Mesenchymal stem cell (in vitro differentiated cells and primary cell): Measurements from ENCODE around the gene MIAT.

Source experiments
- DNase-seq: peaks from one replicate; pipeline ENCODE4 v3.0.0-alpha.2; 2013
- H2AFZ ChIP-seq: one replicate; pipeline ENCODE4 v1.6.1; 2013; ENCODE audit warnings: low read depth, mild to moderate bottlenecking, control low read depth, inconsistent platforms, low read length, moderate library complexity
- H2AK5ac ChIP-seq: 2 replicates; pipeline ENCODE4 v1.6.1; 2013; ENCODE audit warnings: low read length, moderate library complexity, mild to moderate bottlenecking, inconsistent platforms; ENCODE audit not compliant: severe bottlenecking
- H2BK120ac ChIP-seq: one replicate; pipeline ENCODE4 v1.6.1; 2013; ENCODE audit warnings: low read depth, mild to moderate bottlenecking, inconsistent platforms, low read length, moderate library complexity
- H2BK12ac ChIP-seq, 2 experiments: one replicate each; pipeline ENCODE4 v1.6.1; 2013; ENCODE audit warnings: inconsistent platforms in 2 of 2, low read length in 2 of 2, mild to moderate bottlenecking in 2 of 2, moderate library complexity in 2 of 2, control low read depth in 1 of 2
- H2BK15ac ChIP-seq: one replicate; pipeline ENCODE4 v1.6.1; 2013; ENCODE audit warnings: mild to moderate bottlenecking, low read depth, inconsistent platforms; ENCODE audit not compliant: poor library complexity, severe bottlenecking
- H2BK5ac ChIP-seq: 2 replicates; pipeline ENCODE4 v1.6.1; 2013; ENCODE audit warnings: low read depth, mild to moderate bottlenecking, low read length, control low read depth, inconsistent platforms; ENCODE audit not compliant: poor library complexity, severe bottlenecking
- H3K14ac ChIP-seq, 2 experiments: one replicate each; pipeline ENCODE4 v1.6.1; 2013; ENCODE audit warnings: inconsistent platforms in 2 of 2, low read length in 2 of 2, control low read depth in 1 of 2, mild to moderate bottlenecking in 1 of 2, moderate library complexity in 1 of 2
- H3K18ac ChIP-seq, 2 experiments: one replicate each; pipeline ENCODE4 v1.6.1; 2013; ENCODE audit warnings: inconsistent platforms in 2 of 2, low read length in 2 of 2, control low read depth in 1 of 2, low read depth in 1 of 2, mild to moderate bottlenecking in 1 of 2
- H3K23ac ChIP-seq, 2 experiments: one replicate each; pipeline ENCODE4 v1.6.1; 2013; ENCODE audit warnings: inconsistent platforms in 2 of 2, low read length in 2 of 2, mild to moderate bottlenecking in 2 of 2, moderate library complexity in 2 of 2, control low read depth in 1 of 2
- H3K27ac ChIP-seq: 2 replicates; pipeline ENCODE4 v1.5.1; 2013; ENCODE audit warnings: mild to moderate bottlenecking, moderate library complexity, low read length, control low read depth, inconsistent platforms; ENCODE audit not compliant: poor library complexity, severe bottlenecking
- H3K27me3 ChIP-seq, 2 experiments: 2 replicates each; pipeline versions ENCODE4 v1.6.1 to v1.7.0; 2013; ENCODE audit warnings: low read length in 2 of 2, mild to moderate bottlenecking in 2 of 2, moderate library complexity in 2 of 2, control low read depth in 1 of 2, inconsistent platforms in 1 of 2; ENCODE audit not compliant: control insufficient read depth in 1 of 2, insufficient read depth in 1 of 2
- H3K36me3 ChIP-seq, 2 experiments: 2 replicates each; pipeline versions ENCODE4 v1.6.1 to v1.7.0; 2013; ENCODE audit warnings: low read length in 2 of 2, control low read depth in 1 of 2, inconsistent platforms in 1 of 2, low read depth in 1 of 2, mild to moderate bottlenecking in 1 of 2; ENCODE audit not compliant: insufficient read depth in 2 of 2, control insufficient read depth in 1 of 2
- H3K4ac ChIP-seq, 2 experiments: one replicate each; pipeline ENCODE4 v1.6.1; 2013; ENCODE audit warnings: inconsistent platforms in 2 of 2, low read length in 2 of 2, mild to moderate bottlenecking in 2 of 2, moderate library complexity in 2 of 2, control low read depth in 1 of 2, low read depth in 1 of 2
- H3K4me1 ChIP-seq: 2 replicates; pipeline ENCODE4 v1.6.1; 2013; ENCODE audit warnings: low read depth, low read length, control low read depth; ENCODE audit not compliant: control insufficient read depth, insufficient read depth
- H3K4me2 ChIP-seq: 2 replicates; pipeline ENCODE4 v1.6.1; 2013; ENCODE audit warnings: low read length, mild to moderate bottlenecking, inconsistent platforms; ENCODE audit not compliant: poor library complexity, severe bottlenecking
- H3K4me3 ChIP-seq, 2 experiments: 2 replicates each; pipeline versions ENCODE4 v1.5.1 to v1.7.0; 2013; ENCODE audit warnings: low read length in 2 of 2, mild to moderate bottlenecking in 2 of 2, control low read depth in 1 of 2, low read depth in 1 of 2; ENCODE audit not compliant: insufficient read depth in 1 of 2
- H3K79me1 ChIP-seq: replicated peaks from 2 replicates; pipeline ENCODE4 v1.6.1; 2013; ENCODE audit warnings: mild to moderate bottlenecking, control low read depth, low read length, inconsistent platforms; ENCODE audit not compliant: poor library complexity, severe bottlenecking
- H3K9ac ChIP-seq: 2 replicates; pipeline ENCODE4 v1.7.0; 2013; ENCODE audit warnings: mild to moderate bottlenecking, low read length, moderate library complexity
- H3K9me3 ChIP-seq: 2 replicates; pipeline ENCODE4 v1.7.0; 2013; ENCODE audit warnings: mild to moderate bottlenecking, low read length; ENCODE audit not compliant: control insufficient read depth
- H4K8ac ChIP-seq: one replicate; pipeline ENCODE4 v1.6.1; 2013; ENCODE audit warnings: inconsistent platforms, mild to moderate bottlenecking, low read length, moderate library complexity
- H4K91ac ChIP-seq: one replicate; pipeline ENCODE4 v1.6.1; 2013; ENCODE audit warnings: mild to moderate bottlenecking, low read length, inconsistent platforms
- WGBS: methylation state at CpG from one replicate; pipeline ENCODE4 v1.1.7; 2013; ENCODE audit warnings: mixed read lengths; 5-methylcytosine and 5-hydroxymethylcytosine counted together

MIAT gene

GRCh38 chr22:26621663-26622062 lies 35.7 kb upstream of the MIAT start, which contains the start of gene CRYBA4:
Gene CRYBA4 (plus strand): TSS chr22:26621963. CDS start chr22:26622597, 634 bp downstream.
- Histone ChIP-seq H3K4me2 (no peak within 1 kb of the TSS), H3K9ac (no peak within 1 kb of the TSS), H2AFZ (no peak within 1 kb of the TSS), H2BK5ac (no peak within 1 kb of the TSS), H3K27ac (no peak within 1 kb of the TSS), H3K9me3 (no peaks in the 10 kb centered on the region), H3K4ac (no peak within 1 kb of the TSS), H3K18ac (no peak within 1 kb of the TSS), H3K27me3 (peaks cover 22 to 69% of the 10 kb centered on the region in 2 experiments), H3K23ac (no peak within 1 kb of the TSS), H2BK120ac (no peak within 1 kb of the TSS), H4K8ac (no peak within 1 kb of the TSS), H2BK15ac (no peak within 1 kb of the TSS), H2AK5ac (no peak within 1 kb of the TSS), H2BK12ac (no peak within 1 kb of the TSS), H3K4me1 (no peaks in the 10 kb centered on the region), H3K79me1 (no peaks in the 10 kb centered on the region), H3K36me3 (no peaks in the 10 kb centered on the region), H4K91ac (no peak within 1 kb of the TSS), H3K4me3 (no peak within 1 kb of the TSS), H3K14ac (no peak within 1 kb of the TSS)
- 51% methylated on average over 7 of the region's 7 CpGs for WGBS
- DNase-seq, result no peak

GRCh38 chr22:26623984-26624383 lies 33.4 kb upstream of the MIAT start:
- no peaks in the 10 kb centered on the region for H3K4me1 ChIP-seq
- H2AK5ac ChIP-seq, result no peak overlapping the region
- H3K79me1 ChIP-seq, result no peaks in the 10 kb centered on the region
- no peak overlapping the region for H3K9ac ChIP-seq
- H3K36me3 ChIP-seq, result no peaks in the 10 kb centered on the region
- no peak overlapping the region for H3K18ac ChIP-seq
- H3K14ac ChIP-seq, result no peak overlapping the region
- H3K27ac ChIP-seq, result no peak overlapping the region
- no peaks in the 10 kb centered on the region for H3K9me3 ChIP-seq
- H3K23ac ChIP-seq, result no peak overlapping the region
- DNase-seq, result no peak
- no peak overlapping the region for H4K8ac ChIP-seq
- no peak overlapping the region for H4K91ac ChIP-seq
- no peak overlapping the region for H2BK120ac ChIP-seq
- peaks cover 28 to 55% of the 10 kb centered on the region in 2 experiments for H3K27me3 ChIP-seq
- H2BK5ac ChIP-seq, result no peak overlapping the region
- no peak overlapping the region for H3K4ac ChIP-seq
- H3K4me3 ChIP-seq, result no peak overlapping the region
- H2BK12ac ChIP-seq, result no peak overlapping the region
- H2BK15ac ChIP-seq, result no peak overlapping the region
- WGBS, result 68% methylated on average over 1 of the region's 1 CpG
- H3K4me2 ChIP-seq, result no peak overlapping the region
- H2AFZ ChIP-seq, result no peak overlapping the region

- H2BK12ac ChIP-seq, result no peak overlapping the region
- H4K8ac ChIP-seq, result no peak overlapping the region
- H3K4me1 ChIP-seq, result no peaks in the 10 kb centered on the region
- DNase-seq, result no peak
- no peak overlapping the region for H3K18ac ChIP-seq
- no peak overlapping the region for H3K4me2 ChIP-seq
- H3K4me3 ChIP-seq, result no peak overlapping the region
- no peak overlapping the region for H3K4ac ChIP-seq
- no peak overlapping the region for H2AK5ac ChIP-seq
- H2BK5ac ChIP-seq, result no peak overlapping the region
- H3K9ac ChIP-seq, result no peak overlapping the region
- no peak overlapping the region for H2BK120ac ChIP-seq
- no peaks in the 10 kb centered on the region for H3K79me1 ChIP-seq
- no peaks in the 10 kb centered on the region for H3K36me3 ChIP-seq
- WGBS, result 87% methylated on average over 12 of the region's 12 CpGs
- no peak overlapping the region for H2AFZ ChIP-seq
- H2BK15ac ChIP-seq, result no peak overlapping the region
- no peak overlapping the region for H4K91ac ChIP-seq
- no peaks in the 10 kb centered on the region for H3K9me3 ChIP-seq
- no peak overlapping the region for H3K14ac ChIP-seq
- H3K23ac ChIP-seq, result peak overlapping the region in 1 of 2 experiments; percentile 32
- no peak overlapping the region for H3K27ac ChIP-seq
- peaks cover 28 to 51% of the 10 kb centered on the region in 2 experiments for H3K27me3 ChIP-seq
These were observed 32.6 kb upstream of the MIAT start for GRCh38 chr22:26624803-26625202.

DNA sequence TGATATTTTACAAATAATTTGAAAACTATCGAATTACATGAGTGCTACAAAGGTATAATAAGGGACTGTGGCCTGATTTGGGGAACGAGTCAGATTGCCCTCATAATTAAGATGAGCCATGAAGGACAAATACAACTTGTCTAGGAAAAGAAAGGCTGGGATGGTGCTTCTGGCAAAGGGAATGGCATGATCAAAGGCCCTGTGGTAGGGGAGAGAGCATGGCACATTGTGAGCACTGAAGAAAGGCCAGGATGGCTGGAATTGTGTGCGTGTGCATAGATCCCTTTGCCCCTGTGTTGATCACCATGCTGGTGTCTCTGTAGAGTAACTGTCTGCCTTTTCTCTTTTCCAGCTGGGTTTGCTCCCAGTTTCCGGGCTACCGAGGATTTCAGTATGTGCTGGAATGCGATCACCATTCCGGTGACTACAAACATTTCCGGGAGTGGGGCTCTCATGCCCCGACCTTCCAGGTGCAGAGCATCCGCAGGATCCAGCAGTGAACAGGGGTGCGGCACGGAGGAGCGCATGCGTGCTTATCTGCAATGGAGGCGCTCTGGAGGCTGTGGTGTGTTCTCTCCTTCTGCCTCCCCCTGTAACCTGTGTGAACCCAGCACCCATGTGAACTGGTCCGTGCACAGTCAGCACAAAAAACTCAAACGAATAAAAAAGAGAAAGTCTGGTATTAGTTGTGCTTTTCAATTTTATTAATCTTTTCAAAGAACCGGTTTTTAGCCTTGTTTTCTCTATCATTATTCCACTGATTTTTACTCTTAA lies 27.2 kb upstream of the MIAT start:
- no peak overlapping the region for H4K8ac ChIP-seq
- no peaks in the 10 kb centered on the region for H3K9me3 ChIP-seq
- no peaks in the 10 kb centered on the region for H3K4me1 ChIP-seq
- no peak for DNase-seq
- H3K79me1 ChIP-seq, result no peaks in the 10 kb centered on the region
- H3K4me3 ChIP-seq, result no peak overlapping the region
- H2BK120ac ChIP-seq, result no peak overlapping the region
- H3K27me3 ChIP-seq, result peaks cover 11 to 28% of the 10 kb centered on the region in 2 experiments
- no peak overlapping the region for H2BK15ac ChIP-seq
- H3K4me2 ChIP-seq, result no peak overlapping the region
- H4K91ac ChIP-seq, result no peak overlapping the region
- H3K18ac ChIP-seq, result no peak overlapping the region
- no peaks in the 10 kb centered on the region for H3K36me3 ChIP-seq
- H2AFZ ChIP-seq, result no peak overlapping the region
- H2BK5ac ChIP-seq, result no peak overlapping the region
- H2BK12ac ChIP-seq, result no peak overlapping the region
- no peak overlapping the region for H2AK5ac ChIP-seq
- H3K9ac ChIP-seq, result no peak overlapping the region
- no peak overlapping the region for H3K27ac ChIP-seq
- no peak overlapping the region for H3K23ac ChIP-seq
- 96% methylated on average over 16 of the region's 18 CpGs for WGBS
- H3K14ac ChIP-seq, result no peak overlapping the region
- no peak overlapping the region for H3K4ac ChIP-seq
